GM21825 (cell line): ENCODE data around the gene MYRFL.
"Not testable (repeated sequence)": the region's sequence is repeated elsewhere in the genome, so short reads cannot be mapped to it uniquely, and the experiment has no call there.

Experiments used
- ATAC-seq: cut with Tn5 transposase; IDR thresholded peaks from one replicate; pipeline ENCODE4 v1.9.1; 2021; ENCODE audit warnings: mild to moderate bottlenecking, moderate library complexity; ENCODE audit not compliant: unreplicated experiment

MYRFL gene

GRCh38 chr12:69981881-69982475 lies 157.0 kb downstream of the MYRFL start:
- ATAC-seq = no peak

DNA sequence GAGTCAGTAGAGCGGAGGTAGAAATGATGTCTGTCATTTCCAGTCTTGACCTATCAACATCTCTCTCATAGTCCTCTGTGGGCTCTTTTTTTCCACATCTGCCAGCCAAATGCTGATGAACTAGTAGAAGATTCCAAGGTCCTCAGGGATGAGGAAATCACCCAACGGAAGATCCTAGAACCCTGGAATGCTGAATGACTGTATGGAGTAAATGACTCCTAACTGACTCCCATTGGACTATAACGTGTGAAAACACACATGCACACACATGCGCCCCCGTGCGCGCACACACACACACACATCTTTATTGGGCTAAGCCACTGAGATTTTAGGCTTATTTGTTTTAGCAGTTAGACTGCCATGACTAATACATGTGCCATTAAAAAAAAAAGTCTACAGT lies 159.2 kb downstream of the MYRFL start:
- no peak for ATAC-seq

DNA sequence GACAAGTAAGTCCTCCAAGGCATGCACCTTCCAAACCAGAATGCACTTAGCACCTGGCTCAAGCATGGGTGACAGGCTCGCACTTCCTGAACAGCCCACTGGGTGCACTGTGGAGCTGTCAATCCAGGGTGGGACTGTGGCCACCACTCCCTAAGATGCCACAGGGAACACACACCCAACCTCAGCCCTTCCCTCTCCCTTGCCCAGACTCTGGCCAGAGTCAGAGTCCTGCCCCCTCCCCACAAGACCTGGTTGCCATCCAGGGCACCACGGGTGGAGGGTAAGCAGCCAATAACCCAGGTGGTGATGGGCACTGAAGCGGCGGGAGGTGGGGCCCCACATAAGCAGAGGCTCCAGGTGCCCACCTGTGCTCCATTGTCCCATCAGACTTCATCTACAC lies 160.6 kb downstream of the MYRFL start:
- no peak for ATAC-seq

DNA sequence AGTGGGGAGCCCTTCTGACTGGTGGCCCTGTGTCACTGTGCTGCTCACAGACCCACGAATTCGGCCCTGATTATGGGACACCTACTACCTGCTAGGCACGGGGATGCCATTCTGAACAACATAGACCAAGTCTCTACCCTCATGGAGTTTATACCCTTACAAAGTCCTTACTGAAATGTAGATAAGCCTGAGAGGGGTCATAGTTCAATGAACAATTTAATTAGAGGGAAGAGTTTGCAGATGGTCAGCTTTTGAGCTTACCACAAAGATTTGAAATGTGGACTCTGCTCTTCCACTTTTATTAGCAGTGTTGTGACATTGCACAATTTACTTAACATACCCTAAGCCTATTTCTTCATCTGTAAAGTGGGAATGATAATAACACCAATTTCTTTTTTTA lies 161.1 kb downstream of the MYRFL start:
- no peak for ATAC-seq

GRCh38 chr12:69987579-69988091 lies 162.6 kb downstream of the MYRFL start:
- no peak for ATAC-seq

DNA sequence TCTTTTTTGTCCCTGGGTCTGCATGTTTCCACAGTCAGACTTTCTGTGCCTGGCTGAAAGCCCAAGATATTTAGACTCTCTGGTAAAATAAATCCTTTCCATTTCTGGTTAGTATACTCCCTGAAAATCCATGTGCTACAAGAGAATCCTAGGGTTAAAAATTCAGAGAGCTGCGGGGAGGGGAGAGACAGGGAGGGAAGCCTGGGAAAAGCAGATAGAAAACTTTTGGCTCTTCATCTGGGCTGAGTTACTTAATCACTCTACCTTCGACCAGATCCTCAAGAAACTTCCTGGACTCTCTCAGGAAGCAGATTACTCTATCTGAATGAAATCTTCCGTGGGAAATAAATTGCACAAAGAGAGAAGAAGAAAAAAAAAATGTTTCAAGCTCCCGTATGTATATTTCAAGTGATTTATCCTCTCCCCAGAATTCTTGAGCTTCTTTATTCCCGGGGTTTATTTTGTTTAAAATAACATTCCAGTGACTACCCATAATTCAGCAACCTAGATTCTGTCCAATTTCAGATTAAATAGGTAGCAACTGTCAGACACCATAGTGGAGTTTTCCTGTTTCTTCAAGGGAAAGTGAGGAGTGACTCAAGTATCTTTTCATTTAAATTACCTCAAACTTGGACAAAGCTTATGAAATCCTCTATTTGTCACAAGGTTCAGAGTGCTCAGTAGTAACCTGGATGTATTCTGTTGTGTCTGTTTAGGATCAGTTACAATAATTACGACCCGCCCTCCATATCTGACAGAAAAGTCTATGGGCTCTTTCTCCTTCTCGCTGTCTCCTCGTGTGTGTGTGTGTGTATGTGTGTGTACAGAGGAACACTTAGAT lies 163.7 kb downstream of the MYRFL start:
- no peak for ATAC-seq

GRCh38 chr12:69991690-69992288 lies 166.8 kb downstream of the MYRFL start:
- no peak for ATAC-seq

DNA sequence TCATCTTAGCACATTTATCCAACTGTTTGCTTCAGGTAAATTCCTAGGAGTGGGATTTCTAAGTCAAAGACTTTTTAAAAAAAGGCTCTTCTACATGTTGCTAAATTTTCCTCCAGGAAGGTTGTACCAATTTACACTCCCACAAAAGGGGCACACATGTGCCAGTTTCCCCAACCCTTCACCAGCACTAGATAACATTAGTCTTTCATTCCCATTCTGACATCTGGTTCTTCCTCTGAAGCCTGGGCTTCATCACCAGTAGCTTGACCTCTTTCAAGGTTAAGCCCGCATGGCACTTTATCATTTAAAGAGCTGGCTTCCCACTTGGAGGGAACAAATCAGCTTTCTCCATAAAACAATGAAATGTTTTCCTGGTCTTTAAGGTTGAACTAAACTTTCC lies 168.4 kb downstream of the MYRFL start:
- ATAC-seq = no peak

DNA sequence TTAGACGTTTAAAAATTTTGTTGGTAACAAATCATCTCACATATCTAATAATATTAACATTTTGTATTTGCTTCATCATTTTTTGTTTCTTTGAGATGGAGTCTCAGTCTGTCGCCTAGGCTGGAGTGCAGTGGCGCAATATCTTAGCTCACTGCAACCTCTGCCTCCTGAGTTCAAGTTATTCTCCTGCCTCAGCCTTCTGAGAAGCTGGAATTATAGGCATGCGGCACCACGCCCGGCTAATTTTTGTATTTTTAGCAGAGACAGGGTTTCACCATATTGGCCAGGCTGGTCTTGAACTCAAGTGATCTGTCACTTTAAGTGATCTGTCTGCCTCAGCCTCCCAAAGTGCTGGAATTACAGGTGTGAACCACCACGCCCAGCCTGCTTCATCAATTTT lies 169.1 kb downstream of the MYRFL start:
- not testable (repeated sequence) for ATAC-seq

- no peak for ATAC-seq
Observed at GRCh38 chr12:69994724-69995173, 169.7 kb downstream of the MYRFL start.

DNA sequence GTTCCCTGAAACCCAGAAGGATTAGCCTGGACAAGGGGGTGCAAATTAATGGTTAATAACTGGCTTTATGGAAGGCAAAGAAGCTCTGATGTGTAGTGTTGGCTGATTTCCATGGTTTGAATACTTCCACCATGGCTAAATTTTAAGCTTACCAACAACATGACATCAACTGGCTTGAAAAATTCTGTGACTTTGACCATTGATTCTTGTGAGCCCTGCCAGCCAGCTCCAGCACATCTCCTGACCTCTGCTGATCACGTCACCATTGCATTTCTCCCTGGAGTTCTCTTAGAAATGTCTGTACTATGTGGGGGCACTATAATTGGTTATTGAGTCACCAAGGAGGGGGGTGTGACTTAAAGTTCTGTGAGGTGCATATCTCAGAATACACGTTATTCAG lies 171.2 kb downstream of the MYRFL start:
- no peak for ATAC-seq

DNA sequence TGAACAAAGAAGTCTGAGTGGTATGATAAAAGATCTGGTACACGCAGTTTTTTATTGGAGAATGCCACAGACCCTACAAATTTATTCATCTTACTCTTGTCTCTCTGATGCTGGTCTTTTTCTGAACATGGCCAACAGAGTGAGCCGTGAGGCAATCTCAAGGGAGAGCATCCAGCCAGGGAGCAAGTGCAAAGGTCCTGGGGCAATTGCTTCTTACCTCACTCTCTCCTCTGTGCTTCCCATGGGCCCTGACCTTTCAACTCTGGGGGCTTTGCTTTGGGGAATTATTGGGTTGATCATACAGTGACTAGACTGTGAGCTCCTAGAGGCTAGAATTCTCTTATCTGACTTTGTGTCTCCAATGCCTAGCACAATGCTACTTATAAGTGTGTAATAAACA lies 171.7 kb downstream of the MYRFL start:
- ATAC-seq = no peak

GRCh38 chr12:69998011-69998410 lies 173.0 kb downstream of the MYRFL start:
- ATAC-seq = no peak

GRCh38 chr12:69998922-69999321 lies 173.9 kb downstream of the MYRFL start:
- no peak for ATAC-seq

DNA sequence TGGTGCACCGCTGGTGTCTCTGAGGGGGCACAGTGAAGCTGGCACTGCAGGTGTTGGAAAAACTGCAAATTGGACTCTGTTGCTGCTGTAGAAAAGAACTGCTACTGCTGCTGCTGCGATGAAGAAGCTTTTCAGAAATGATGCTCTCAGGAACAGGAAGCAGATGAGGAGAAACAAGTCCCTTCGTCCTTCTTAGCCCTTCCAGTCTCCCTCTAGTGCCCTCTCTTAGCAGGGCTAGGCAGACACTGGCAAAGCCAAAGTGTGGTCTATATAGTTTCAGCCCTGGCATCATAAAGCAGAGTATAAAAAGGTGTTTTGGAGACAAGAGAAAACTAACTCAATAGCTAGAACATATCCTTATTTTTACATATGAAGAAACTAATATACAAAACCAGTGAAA lies 174.5 kb downstream of the MYRFL start:
- no peak for ATAC-seq

DNA sequence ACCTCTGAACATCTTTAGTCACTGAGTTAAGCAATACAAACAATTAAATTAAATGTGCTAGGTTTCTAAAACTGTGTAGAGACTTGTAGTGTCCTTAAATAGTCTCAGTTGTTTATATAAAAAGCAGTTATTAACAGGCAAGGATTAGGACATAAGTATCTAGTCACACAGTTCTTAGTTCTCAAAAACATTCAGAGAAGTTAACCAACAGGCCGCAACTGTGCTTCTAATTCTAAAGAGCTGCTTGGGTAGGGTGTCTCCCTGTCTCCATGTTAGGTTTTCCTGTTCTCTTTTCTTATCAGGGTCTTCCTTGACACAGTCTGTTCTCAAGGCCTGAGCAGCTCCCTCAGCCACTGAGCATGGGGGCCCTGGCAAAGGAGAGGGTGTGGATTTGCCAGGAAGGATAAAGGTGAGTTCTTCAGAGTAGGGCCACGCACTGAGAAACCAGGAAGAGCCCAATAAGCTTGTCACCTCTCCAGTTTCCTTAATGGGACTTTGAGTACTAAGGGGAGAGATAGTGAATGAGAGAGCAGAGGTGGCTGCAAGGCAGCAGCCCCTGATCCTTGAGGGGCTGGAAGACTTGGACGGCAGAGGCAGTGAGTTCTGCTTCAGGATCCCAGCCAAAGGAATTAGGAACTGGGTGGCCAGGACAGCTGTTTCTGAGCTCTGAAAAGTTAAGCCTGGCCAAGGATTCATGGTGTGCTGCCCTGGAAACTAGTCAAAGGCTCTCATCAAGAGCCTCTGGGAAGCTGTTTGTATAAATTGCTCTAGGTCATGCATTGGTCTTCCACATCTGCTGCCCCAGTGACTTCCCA lies 177.3 kb downstream of the MYRFL start:
- no peak for ATAC-seq

- ATAC-seq = no peak
Observed at GRCh38 chr12:70002912-70003255, 177.9 kb downstream of the MYRFL start.

DNA sequence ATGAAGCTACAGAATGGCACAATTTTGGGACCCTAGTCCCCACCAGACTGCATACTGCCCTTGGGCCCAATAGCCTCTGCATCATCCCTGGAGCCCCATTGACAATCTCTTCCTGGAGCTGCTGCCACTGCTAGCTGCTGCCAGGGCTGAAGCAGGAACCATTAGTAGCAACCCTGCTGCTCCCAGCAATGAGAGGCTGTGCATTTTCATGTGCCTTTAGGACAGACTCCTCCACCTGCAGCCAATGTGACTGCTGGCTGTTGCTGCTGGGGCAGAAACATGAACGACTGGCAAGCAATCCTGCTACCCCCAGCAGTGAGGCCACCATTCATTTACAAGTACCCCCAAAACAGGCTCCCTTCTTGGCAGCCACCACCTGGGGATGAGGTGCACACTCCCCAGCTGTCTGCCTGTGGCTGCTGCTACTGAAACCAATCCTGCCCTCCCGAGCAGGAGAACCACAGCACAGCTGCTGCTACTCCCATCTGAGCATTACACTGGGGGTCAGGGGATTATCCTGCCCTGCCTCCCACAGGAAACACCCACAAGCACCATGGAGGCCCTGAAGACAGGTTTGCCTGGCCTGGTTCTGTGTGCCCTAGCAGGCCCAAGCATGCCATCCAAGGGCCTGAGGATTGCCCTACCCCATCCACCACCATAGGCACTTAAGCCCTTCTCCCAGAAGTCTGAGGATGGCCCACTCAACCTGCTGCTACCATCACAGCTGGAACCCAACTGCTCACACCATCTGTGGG lies 181.0 kb downstream of the MYRFL start:
- no peak for ATAC-seq

GRCh38 chr12:70006619-70006973 lies 181.6 kb downstream of the MYRFL start:
- ATAC-seq = no peak

GRCh38 chr12:70007687-70008086 lies 182.7 kb downstream of the MYRFL start:
- ATAC-seq = no peak
